RWPE1 (cell line): ENCODE measurements around the gene MYO7A.

Experiments
- CTCF ChIA-PET: fragments of 350-600 bp; sonication (Branson Sonifier 250); formaldehyde crosslinking; extraction: SDS; loops from one replicate; lab custom pipeline; 2021; lab: Yijun Ruan, JAX
- POLR2A ChIA-PET: fragments of 400-600 bp; formaldehyde crosslinking; extraction: SDS; loops from one replicate; lab custom pipeline; 2020; ENCODE audit warnings: antibody characterized with exemption; ENCODE audit not compliant: low non-redundant PET; lab: Yijun Ruan, JAX
- DNase-seq: peaks from one replicate; pipeline ENCODE4 v3.0.0; 2012; ENCODE audit warnings: low spot score
- H3K27ac ChIP-seq: fragments of 450-650 bp; 2 replicates; pipeline ENCODE4 v1.5.1; 2017
- TF ChIP-seq, protein P1 (sequence below): fragments of 450-650 bp; conservative IDR thresholded peaks from 2 replicates; pipeline ENCODE4 v1.5.1; 2017; ENCODE audit warnings: low read depth, mild to moderate bottlenecking

MYO7A gene

DNA sequence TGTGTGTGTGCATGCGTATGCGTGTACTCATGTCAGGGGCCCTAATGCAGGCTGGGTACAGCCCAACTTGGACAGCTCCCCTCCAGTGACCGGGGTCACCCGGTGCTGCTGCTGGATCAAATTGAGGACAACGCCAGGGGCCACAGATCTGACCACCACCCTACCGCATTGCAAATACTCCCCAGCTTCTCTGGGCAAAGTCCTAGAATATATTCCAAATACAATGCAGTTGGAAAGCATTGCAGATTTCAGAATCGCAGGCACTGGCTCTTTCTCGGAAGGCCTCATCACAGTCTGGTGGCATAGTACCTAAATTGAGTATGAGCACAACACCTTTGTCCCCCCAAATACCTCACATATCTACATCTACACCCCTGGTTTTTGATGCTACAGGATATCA is 43.2 kb downstream of the MYO7A start:
- no peak overlapping the region for H3K27ac ChIP-seq
- ChIA-PET POLR2A (no interaction called here), CTCF (interaction anchor here (1.0 kb wide), 1 partner anchor 17 kb away, joined by 3 read pairs; no protein-coding TSS in a partner anchor)
- DNase-seq = no peak
- TF ChIP-seq, protein P1, sequence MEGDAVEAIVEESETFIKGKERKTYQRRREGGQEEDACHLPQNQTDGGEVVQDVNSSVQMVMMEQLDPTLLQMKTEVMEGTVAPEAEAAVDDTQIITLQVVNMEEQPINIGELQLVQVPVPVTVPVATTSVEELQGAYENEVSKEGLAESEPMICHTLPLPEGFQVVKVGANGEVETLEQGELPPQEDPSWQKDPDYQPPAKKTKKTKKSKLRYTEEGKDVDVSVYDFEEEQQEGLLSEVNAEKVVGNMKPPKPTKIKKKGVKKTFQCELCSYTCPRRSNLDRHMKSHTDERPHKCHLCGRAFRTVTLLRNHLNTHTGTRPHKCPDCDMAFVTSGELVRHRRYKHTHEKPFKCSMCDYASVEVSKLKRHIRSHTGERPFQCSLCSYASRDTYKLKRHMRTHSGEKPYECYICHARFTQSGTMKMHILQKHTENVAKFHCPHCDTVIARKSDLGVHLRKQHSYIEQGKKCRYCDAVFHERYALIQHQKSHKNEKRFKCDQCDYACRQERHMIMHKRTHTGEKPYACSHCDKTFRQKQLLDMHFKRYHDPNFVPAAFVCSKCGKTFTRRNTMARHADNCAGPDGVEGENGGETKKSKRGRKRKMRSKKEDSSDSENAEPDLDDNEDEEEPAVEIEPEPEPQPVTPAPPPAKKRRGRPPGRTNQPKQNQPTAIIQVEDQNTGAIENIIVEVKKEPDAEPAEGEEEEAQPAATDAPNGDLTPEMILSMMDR = no peak

DNA sequence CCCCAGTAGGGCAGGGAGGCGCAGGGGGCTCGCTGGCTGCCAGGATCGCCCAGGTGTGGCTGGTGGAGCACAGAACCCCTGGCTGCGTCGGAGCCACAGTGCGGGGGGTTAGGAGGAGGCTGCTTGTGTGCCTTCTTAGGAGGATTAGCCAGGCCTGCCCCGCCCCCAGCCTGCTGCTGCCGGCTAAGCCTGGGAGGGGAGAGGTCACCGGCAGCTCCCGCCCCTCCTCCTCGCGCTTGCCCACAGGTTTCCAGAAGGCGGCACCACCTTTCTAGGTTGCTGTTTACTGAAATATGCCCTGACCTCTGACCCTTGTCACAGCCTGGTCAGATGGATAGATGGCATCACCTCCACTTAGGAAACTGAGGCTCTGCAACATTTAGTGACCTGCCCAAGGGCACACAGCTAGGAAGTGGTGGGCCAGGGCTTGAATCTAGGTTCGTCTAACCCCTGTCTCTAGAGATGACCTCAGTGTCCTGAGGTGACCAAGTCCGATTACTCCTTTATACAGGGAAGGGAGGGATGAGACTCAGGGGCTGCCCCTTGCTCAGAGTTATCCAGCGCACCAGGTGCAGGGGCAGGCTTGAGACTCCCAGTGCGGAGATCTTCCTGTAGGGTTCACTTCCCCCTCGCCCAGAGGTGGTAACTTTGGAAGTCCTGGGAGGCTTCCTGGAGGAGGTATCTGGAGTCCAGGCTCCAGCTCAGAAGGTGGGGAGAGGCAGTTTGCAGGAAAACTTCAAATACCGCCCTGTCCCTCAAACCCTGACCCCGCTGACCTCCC is 44.0 kb downstream of the MYO7A start:
- H3K27ac ChIP-seq = no peak overlapping the region
- POLR2A ChIA-PET = no interaction called here
- TF ChIP-seq, protein P1 = no peak
- DNase-seq = no peak
- CTCF ChIA-PET = interaction anchor here (1.0 kb wide), 1 partner anchor 16 kb away, joined by 3 read pairs; no protein-coding TSS in a partner anchor

DNA sequence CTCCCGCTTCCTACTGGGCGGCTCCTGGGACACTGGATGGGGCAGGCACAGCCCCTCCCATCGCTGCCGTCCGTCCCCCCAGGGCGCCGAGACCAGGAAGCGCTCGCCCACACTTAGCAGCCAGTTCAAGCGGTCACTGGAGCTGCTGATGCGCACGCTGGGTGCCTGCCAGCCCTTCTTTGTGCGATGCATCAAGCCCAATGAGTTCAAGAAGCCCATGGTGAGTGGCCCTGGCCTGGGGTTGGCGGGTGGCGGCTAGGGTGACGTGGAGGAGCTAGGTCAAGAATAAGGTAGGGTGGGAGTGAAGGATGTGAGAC is 44.6 kb downstream of the MYO7A start:
- CTCF ChIA-PET = interaction anchor here (0.6 to 1.1 kb wide), 2 partner anchors 46 to 605 kb away, joined by 3 to 4 read pairs; no protein-coding TSS in a partner anchor
- DNase-seq = no peak
- no peak overlapping the region for H3K27ac ChIP-seq
- TF ChIP-seq, protein P1 = no peak
- POLR2A ChIA-PET = no interaction called here

DNA sequence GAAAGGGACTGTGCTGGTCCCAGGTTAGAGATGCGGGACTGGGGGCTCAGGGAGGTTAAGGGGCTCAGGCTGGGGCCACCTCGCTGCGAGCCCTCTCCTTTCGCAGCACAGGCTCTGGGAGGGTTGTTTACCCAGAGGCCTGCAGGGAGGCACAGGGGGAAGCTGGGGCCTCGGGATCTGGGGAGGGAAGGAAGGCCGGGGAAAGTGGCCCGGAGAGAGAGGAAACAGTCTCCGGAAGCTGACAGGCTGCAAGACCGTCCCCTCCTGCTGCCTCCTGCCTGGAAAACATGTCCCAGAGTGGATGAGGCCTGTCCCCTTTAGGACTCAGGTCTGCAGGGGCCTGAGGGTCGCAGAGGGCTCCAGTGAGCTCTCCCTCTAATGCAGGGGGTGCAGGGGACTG is 45.4 kb downstream of the MYO7A start:
- TF ChIP-seq, protein P1 = no peak
- no peak for DNase-seq
- ChIA-PET CTCF (interaction anchor here (0.6 to 1.1 kb wide), 2 partner anchors 47 to 1378 kb away, joined by 4 to 5 read pairs; no protein-coding TSS in a partner anchor), POLR2A (no interaction called here)
- no peak overlapping the region for H3K27ac ChIP-seq

DNA sequence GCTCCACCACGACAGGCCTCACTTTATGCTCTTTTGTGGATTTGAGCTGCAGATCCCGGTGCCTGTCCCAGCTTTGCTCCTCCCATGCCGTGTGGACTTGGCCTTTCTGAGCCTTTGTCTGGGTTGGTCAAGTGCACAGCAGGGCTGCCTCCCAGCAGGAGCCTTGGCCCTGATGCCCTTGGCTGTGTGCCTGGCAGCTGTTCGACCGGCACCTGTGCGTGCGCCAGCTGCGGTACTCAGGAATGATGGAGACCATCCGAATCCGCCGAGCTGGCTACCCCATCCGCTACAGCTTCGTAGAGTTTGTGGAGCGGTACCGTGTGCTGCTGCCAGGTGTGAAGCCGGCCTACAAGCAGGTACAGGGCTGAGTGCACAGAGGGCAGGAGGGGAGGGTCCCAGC is 46.5 kb downstream of the MYO7A start:
- ChIA-PET CTCF (interaction anchor here (0.9 kb wide), 1 partner anchor 48 kb away, joined by 3 read pairs; no protein-coding TSS in a partner anchor), POLR2A (no interaction called here)
- no peak overlapping the region for H3K27ac ChIP-seq

DNA sequence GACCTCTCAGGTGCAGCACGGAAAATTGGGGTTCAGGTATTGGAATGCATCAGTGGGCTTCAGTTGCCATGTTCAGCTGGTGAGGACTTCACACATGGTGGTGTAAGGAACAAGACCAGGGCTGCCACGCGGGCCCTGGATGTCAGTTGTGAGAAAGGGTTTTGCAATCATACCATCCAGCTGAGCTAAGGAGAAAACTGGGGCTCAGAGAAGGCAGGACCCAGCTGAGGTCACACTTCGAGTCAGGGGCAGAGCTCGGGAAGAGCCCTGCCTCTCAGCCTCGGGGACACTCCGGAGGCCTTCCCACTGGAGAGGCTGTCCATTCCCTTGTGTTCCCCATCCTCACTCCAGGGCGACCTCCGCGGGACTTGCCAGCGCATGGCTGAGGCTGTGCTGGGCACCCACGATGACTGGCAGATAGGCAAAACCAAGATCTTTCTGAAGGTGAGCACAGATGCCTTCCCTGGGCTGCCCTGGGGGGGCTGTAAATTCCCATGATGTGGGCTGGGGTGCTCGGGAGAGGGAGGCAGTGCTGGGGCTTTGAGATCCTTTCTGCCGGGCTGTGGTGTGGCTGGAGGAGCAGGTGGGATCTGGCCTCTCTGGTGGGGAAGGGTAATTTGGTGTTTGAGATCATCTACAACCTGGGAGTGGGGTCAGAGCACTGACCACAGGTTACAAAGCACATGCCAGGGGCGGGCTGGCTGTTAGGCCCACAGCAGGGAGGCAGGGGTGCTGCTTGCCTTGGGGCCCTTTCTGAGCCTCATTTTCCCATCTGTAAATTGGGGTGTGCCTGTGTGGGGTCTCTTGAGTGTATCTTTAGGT is 47.2 kb downstream of the MYO7A start:
- CTCF ChIA-PET = interaction anchor here (0.9 to 1.1 kb wide), 2 partner anchors 35 to 48 kb away, joined by 3 read pairs; no protein-coding TSS in a partner anchor
- DNase-seq = no peak
- no peak overlapping the region for H3K27ac ChIP-seq
- TF ChIP-seq, protein P1 = no peak
- POLR2A ChIA-PET = no interaction called here

More for the DNA sequence above, 46.5 kb downstream of the MYO7A start:
- DNase-seq = no peak
- TF ChIP-seq, protein P1 = no peak
